ENCODE measurements around the gene TUBB2B. TPM values are rescaled to one million over a fixed set of nuclear protein-coding genes. Genes with fewer than 3 reads are reported as not detected.
"Not testable (repeated sequence)": the region's sequence is repeated elsewhere in the genome, so short reads cannot be mapped to it uniquely, and the experiment has no call there.

The TUBB2B gene
- total and polyA plus RNA-seq, 2 donors (not counting 1 experiment from before 2014, with no cell fraction given) = 3.8 to 5.2 TPM

- no peak overlapping the region for H3K4me3 ChIP-seq (replicated peaks in 1 of 4; ENCODE audit: control extremely low read depth in 1 of 4, insufficient read depth in 1 of 4, low read depth in 3 of 4, low read length in 4 of 4)
- no peak overlapping the region for H3K9ac ChIP-seq (ENCODE audit: insufficient read depth, low read length)
- H4K20me1 ChIP-seq (ENCODE audit: control insufficient read depth, extremely low read depth, insufficient read depth, low read length) = no peaks in the 10 kb centered on the region
- H3K9me3 ChIP-seq (ENCODE audit: control insufficient read depth, insufficient read depth, low read depth, low read length) = no peaks in the 10 kb centered on the region
- no peak overlapping the region for H3K27ac ChIP-seq (ENCODE audit: insufficient read depth, low read length)
- TF ChIP-seq EZH2 (IDR thresholded peaks at IDR 0.05; ENCODE audit: low read length, missing control alignments) = no peak
- TF ChIP-seq CTCF (conservative IDR thresholded peaks at IDR 0.05 in 1 of 2, IDR thresholded peaks at IDR 0.05 in 1 of 2; ENCODE audit: low read depth in 1 of 2, low read length in 2 of 2) = no peak
- no peaks in the 10 kb centered on the region for H3K4me1 ChIP-seq (ENCODE audit: control insufficient read depth, extremely low read depth, insufficient read depth, low read length)
- no peak overlapping the region for H2AFZ ChIP-seq (ENCODE audit: low read length)
- no peaks in the 10 kb centered on the region for H3K79me2 ChIP-seq (ENCODE audit: control insufficient read depth, insufficient read depth, low read length)
- peaks cover 3% of the 10 kb centered on the region for H3K27me3 ChIP-seq (ENCODE audit: control insufficient read depth, insufficient read depth, low read length)
- H3K36me3 ChIP-seq (ENCODE audit: control insufficient read depth, insufficient read depth, low read length) = no peaks in the 10 kb centered on the region
- H3K4me2 ChIP-seq (ENCODE audit: extremely low read depth, insufficient read depth, low read length) = no peak overlapping the region
- no peak for DNase-seq (ENCODE audit: low read depth in 2 of 2)
These were observed 26.1 kb downstream of the TUBB2B start for GRCh38 chr6:3201388-3201787.

- H3K27me3 ChIP-seq (ENCODE audit: control insufficient read depth, insufficient read depth, low read length) = peaks cover 3% of the 10 kb centered on the region
- DNase-seq (ENCODE audit: low read depth in 2 of 2) = no peak
- no peak overlapping the region for H3K9ac ChIP-seq (ENCODE audit: insufficient read depth, low read length)
- TF ChIP-seq EZH2 (IDR thresholded peaks at IDR 0.05; ENCODE audit: low read length, missing control alignments) (no peak), CTCF (conservative IDR thresholded peaks at IDR 0.05 in 1 of 2, IDR thresholded peaks at IDR 0.05 in 1 of 2; ENCODE audit: low read depth in 1 of 2, low read length in 2 of 2) (no peak)
- no peaks in the 10 kb centered on the region for H3K79me2 ChIP-seq (ENCODE audit: control insufficient read depth, insufficient read depth, low read length)
- H3K4me1 ChIP-seq (ENCODE audit: control insufficient read depth, extremely low read depth, insufficient read depth, low read length) = no peaks in the 10 kb centered on the region
- no peaks in the 10 kb centered on the region for H3K36me3 ChIP-seq (ENCODE audit: control insufficient read depth, insufficient read depth, low read length)
- no peak overlapping the region for H3K27ac ChIP-seq (ENCODE audit: insufficient read depth, low read length)
- no peak overlapping the region for H3K4me2 ChIP-seq (ENCODE audit: extremely low read depth, insufficient read depth, low read length)
- no peak overlapping the region for H2AFZ ChIP-seq (ENCODE audit: low read length)
- no peaks in the 10 kb centered on the region for H4K20me1 ChIP-seq (ENCODE audit: control insufficient read depth, extremely low read depth, insufficient read depth, low read length)
- H3K4me3 ChIP-seq (replicated peaks in 1 of 4; ENCODE audit: control extremely low read depth in 1 of 4, insufficient read depth in 1 of 4, low read depth in 3 of 4, low read length in 4 of 4) = no peak overlapping the region
- H3K9me3 ChIP-seq (ENCODE audit: control insufficient read depth, insufficient read depth, low read depth, low read length) = no peaks in the 10 kb centered on the region
These were observed 26.8 kb downstream of the TUBB2B start for GRCh38 chr6:3200682-3201081.

- Histone ChIP-seq H3K9me3 (ENCODE audit: control insufficient read depth, insufficient read depth, low read depth, low read length) (no peaks in the 10 kb centered on the region), H3K4me2 (ENCODE audit: extremely low read depth, insufficient read depth, low read length) (no peak overlapping the region), H3K79me2 (ENCODE audit: control insufficient read depth, insufficient read depth, low read length) (no peaks in the 10 kb centered on the region), H2AFZ (ENCODE audit: low read length) (no peak overlapping the region), H3K36me3 (ENCODE audit: control insufficient read depth, insufficient read depth, low read length) (no peaks in the 10 kb centered on the region), H3K4me1 (ENCODE audit: control insufficient read depth, extremely low read depth, insufficient read depth, low read length) (no peaks in the 10 kb centered on the region), H3K4me3 (replicated peaks in 1 of 4; ENCODE audit: control extremely low read depth in 1 of 4, insufficient read depth in 1 of 4, low read depth in 3 of 4, low read length in 4 of 4) (no peak overlapping the region), H4K20me1 (ENCODE audit: control insufficient read depth, extremely low read depth, insufficient read depth, low read length) (no peaks in the 10 kb centered on the region), H3K9ac (ENCODE audit: insufficient read depth, low read length) (no peak overlapping the region), H3K27ac (ENCODE audit: insufficient read depth, low read length) (no peak overlapping the region), H3K27me3 (ENCODE audit: control insufficient read depth, insufficient read depth, low read length) (peaks cover 3% of the 10 kb centered on the region)
- no peak for DNase-seq (ENCODE audit: low read depth in 2 of 2)
- TF ChIP-seq EZH2 (IDR thresholded peaks at IDR 0.05; ENCODE audit: low read length, missing control alignments) (no peak), CTCF (conservative IDR thresholded peaks at IDR 0.05 in 1 of 2, IDR thresholded peaks at IDR 0.05 in 1 of 2; ENCODE audit: low read depth in 1 of 2, low read length in 2 of 2) (no peak)
These were observed 28.1 kb downstream of the TUBB2B start for GRCh38 chr6:3199382-3199781.

GRCh38 chr6:3197734-3198133 lies 29.7 kb downstream of the TUBB2B start:
- not testable (repeated sequence) for H3K27me3 ChIP-seq (ENCODE audit: control insufficient read depth, insufficient read depth, low read length); H3K9me3 ChIP-seq (ENCODE audit: control insufficient read depth, insufficient read depth, low read depth, low read length); H3K27ac ChIP-seq (ENCODE audit: insufficient read depth, low read length); H3K36me3 ChIP-seq (ENCODE audit: control insufficient read depth, insufficient read depth, low read length); H3K4me3 ChIP-seq (replicated peaks in 1 of 4; ENCODE audit: control extremely low read depth in 1 of 4, insufficient read depth in 1 of 4, low read depth in 3 of 4, low read length in 4 of 4); H2AFZ ChIP-seq (ENCODE audit: low read length); H3K4me1 ChIP-seq (ENCODE audit: control insufficient read depth, extremely low read depth, insufficient read depth, low read length); H3K4me2 ChIP-seq (ENCODE audit: extremely low read depth, insufficient read depth, low read length); H4K20me1 ChIP-seq (ENCODE audit: control insufficient read depth, extremely low read depth, insufficient read depth, low read length); H3K9ac ChIP-seq (ENCODE audit: insufficient read depth, low read length); H3K79me2 ChIP-seq (ENCODE audit: control insufficient read depth, insufficient read depth, low read length); DNase-seq (ENCODE audit: low read depth in 2 of 2)
